Measurements from ENCODE around the gene RESP18. TPM values are rescaled to one million over a fixed set of nuclear protein-coding genes. Genes with fewer than 3 reads are reported as not detected.

Gene RESP18
- total RNA-seq, 1 donor from 2014 or later = not detected

DNA sequence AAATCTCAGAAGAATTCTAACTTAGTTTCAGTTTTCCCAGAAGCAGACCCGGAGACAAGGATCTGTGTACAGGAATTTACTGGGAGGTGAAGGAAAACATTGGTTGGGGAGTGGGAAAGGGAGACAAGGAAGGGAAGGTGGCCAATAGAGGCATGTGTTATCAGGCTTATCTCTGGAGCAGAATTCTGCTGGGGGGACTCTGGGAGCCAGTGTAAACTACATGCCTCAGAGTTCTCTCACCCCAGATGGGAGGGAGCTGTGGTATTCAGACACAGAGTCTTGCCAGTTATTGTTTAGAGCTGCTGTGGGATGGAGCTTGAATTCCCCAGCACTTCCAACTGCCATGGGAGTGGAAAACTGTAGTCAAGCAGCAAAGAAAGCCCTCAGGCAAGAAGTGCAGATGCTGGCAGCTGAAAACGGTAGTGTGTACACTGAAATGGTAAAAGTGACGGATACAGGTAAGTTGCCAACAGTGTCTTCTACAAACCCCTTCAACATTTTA, 36.2 kb upstream of the RESP18 start:
- TF ChIP-seq, protein P1, sequence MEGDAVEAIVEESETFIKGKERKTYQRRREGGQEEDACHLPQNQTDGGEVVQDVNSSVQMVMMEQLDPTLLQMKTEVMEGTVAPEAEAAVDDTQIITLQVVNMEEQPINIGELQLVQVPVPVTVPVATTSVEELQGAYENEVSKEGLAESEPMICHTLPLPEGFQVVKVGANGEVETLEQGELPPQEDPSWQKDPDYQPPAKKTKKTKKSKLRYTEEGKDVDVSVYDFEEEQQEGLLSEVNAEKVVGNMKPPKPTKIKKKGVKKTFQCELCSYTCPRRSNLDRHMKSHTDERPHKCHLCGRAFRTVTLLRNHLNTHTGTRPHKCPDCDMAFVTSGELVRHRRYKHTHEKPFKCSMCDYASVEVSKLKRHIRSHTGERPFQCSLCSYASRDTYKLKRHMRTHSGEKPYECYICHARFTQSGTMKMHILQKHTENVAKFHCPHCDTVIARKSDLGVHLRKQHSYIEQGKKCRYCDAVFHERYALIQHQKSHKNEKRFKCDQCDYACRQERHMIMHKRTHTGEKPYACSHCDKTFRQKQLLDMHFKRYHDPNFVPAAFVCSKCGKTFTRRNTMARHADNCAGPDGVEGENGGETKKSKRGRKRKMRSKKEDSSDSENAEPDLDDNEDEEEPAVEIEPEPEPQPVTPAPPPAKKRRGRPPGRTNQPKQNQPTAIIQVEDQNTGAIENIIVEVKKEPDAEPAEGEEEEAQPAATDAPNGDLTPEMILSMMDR (IDR thresholded peaks at IDR 0.05; ENCODE audit: unreplicated experiment) = no peak
- H3K9me3 Mint-ChIP-seq = no peaks in the 10 kb centered on the region
- H3K36me3 Mint-ChIP-seq = peaks cover 5% of the 10 kb centered on the region
- peak overlapping the region; percentile 9 for H3K4me3 Mint-ChIP-seq
- H3K4me1 Mint-ChIP-seq = peaks cover 16% of the 10 kb centered on the region
- DNase-seq (ENCODE audit: low spot score in 2 of 2, unreplicated experiment in 2 of 2) = no peak
- H3K27me3 Mint-ChIP-seq (ENCODE audit: low read depth) = no peaks in the 10 kb centered on the region
- H3K27ac Mint-ChIP-seq = peak overlapping the region; percentile 91

DNA sequence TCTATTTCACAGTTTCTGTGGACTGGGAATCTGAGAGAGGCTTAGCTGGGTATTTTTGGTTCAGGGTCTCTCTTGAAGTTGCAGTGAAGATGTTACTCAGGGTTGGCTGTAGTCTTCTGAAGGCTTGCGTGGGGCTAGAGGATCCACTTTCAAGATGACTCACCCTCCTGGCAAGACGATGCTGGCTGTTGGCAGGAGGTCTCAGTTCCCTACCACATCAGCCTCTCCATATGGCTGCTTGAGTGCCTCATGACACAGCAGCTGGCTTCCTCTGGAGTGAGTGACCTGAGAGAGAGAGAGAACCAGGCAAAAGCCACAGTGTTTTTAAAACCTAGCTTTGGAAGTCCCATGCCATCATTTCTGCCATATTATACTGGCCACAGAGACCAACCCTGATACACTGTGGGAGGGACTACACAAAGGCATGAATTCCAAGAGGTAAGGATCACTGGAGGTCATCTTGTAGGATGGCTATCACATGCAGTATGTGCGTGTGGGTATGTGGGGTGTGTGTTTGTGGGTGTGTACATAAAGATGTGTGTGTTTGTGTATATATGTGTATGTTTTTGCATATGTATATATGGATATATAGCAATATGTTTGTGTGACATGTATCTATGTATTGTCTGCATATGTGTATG, 30.1 kb upstream of the RESP18 start:
- no peak overlapping the region for H3K27ac Mint-ChIP-seq
- H3K36me3 Mint-ChIP-seq = peaks cover 5% of the 10 kb centered on the region
- TF ChIP-seq, protein P1 (IDR thresholded peaks at IDR 0.05; ENCODE audit: unreplicated experiment) = no peak
- H3K27me3 Mint-ChIP-seq (ENCODE audit: low read depth) = peaks cover 39% of the 10 kb centered on the region
- no peaks in the 10 kb centered on the region for H3K9me3 Mint-ChIP-seq
- peaks cover 6% of the 10 kb centered on the region for H3K4me1 Mint-ChIP-seq
- DNase-seq (ENCODE audit: low spot score in 2 of 2, unreplicated experiment in 2 of 2) = no peak
- no peak overlapping the region for H3K4me3 Mint-ChIP-seq

DNA sequence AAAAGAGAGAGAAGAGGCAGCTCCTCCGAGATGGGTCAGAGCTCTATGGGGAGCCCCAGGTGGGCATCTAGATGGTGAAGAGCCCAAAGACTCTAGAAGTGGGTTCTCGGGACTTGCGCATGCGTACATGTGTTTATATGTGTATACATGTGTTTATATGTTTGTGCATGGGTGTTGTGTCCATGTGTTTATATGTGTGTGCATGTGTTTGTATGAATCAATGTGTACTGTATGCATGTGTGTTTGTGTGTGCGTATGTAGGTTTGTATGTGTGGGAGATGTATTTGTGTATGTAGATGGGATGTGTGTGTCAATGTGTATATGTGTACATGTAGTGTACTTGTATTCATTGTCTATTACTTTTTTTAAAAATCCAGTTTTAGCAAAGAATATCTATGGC, 29.5 kb upstream of the RESP18 start:
- Mint-ChIP-seq H3K36me3 (peaks cover 5% of the 10 kb centered on the region), H3K27me3 (ENCODE audit: low read depth) (peaks cover 45% of the 10 kb centered on the region), H3K9me3 (no peaks in the 10 kb centered on the region), H3K4me3 (no peak overlapping the region), H3K27ac (no peak overlapping the region), H3K4me1 (peaks cover 3% of the 10 kb centered on the region)
- TF ChIP-seq, protein P1 (IDR thresholded peaks at IDR 0.05; ENCODE audit: unreplicated experiment) = no peak
- DNase-seq (ENCODE audit: low spot score in 2 of 2, unreplicated experiment in 2 of 2) = no peak

DNA sequence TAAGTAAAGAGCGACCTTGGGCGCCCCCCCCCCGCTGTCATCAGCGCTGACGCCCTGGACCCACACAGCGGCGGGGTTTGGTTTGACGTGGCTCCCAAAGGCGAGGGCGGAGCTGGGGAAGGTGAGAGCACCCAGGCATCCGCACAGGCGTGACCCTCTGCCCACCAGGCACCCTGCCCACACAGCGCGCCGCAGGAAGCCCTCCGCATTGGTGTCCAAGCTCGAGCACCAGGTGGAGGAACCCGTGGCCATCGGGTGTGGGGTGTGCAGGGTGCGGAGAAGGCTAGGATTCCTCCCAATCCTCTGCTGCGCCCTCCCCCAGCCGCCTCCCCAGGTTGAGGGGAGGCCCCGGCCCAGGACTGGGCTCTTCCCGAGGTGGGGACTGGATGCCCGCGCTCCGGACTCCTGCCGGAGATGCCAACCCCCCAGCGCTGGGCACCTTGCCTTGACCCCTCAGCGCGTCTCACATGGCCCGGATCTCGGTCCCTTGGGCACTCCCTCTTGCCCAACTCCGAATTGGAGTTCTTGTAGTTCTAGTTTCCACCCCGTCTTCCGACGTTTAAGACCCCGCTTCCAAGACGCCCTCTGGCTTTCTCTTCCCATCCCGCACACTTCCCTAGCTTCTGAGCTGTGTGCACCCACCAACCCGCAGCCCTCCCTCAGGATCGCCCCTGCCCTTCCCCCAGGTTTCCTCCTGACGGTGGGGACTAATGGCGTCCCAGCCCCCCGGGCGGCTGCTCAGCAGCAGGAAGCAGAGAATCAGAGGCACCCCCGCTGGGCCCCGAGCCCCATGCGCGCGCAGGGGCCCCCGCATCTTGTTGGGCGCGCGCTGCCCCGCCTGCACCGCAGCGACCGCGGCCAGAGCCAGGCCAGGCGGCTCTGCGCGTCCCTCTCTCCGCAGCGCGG, 25.9 kb upstream of the RESP18 start:
- peak overlapping the region; percentile 47 for H3K4me3 Mint-ChIP-seq

DNA sequence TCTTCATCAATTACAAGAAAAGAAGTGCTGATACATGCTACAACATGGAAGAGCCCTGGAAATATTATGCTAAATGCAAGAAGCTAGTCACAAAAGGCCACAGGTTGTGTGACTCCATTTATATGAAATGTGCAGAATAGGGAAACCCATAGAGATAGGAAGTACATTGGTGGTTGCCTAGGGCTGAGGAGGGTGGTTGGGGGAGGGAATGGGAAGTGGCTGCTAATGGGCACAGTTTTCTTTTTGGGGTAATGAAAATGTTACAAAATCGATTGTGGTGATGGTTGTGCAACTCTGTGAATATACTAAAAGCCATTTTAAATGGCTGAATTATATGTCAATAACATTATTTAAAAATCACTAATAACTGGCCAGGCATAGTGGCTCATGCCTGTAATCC, 24.3 kb upstream of the RESP18 start:
- Mint-ChIP-seq H3K4me1 (peaks cover 3% of the 10 kb centered on the region), H3K4me3 (no peak overlapping the region), H3K27ac (no peak overlapping the region), H3K9me3 (no peaks in the 10 kb centered on the region), H3K36me3 (peaks cover 4% of the 10 kb centered on the region), H3K27me3 (ENCODE audit: low read depth) (peaks cover 93% of the 10 kb centered on the region)
- TF ChIP-seq, protein P1 (IDR thresholded peaks at IDR 0.05; ENCODE audit: unreplicated experiment) = no peak
- no peak for DNase-seq (ENCODE audit: low spot score in 2 of 2, unreplicated experiment in 2 of 2)

More for the DNA sequence above, 25.9 kb upstream of the RESP18 start:
- TF ChIP-seq, protein P1 (IDR thresholded peaks at IDR 0.05; ENCODE audit: unreplicated experiment) = no peak
- DNase-seq (ENCODE audit: low spot score in 2 of 2, unreplicated experiment in 2 of 2) = no peak
- Mint-ChIP-seq H3K27me3 (ENCODE audit: low read depth) (peaks cover 81% of the 10 kb centered on the region), H3K4me1 (peaks cover 3% of the 10 kb centered on the region), H3K36me3 (peaks cover 5% of the 10 kb centered on the region), H3K9me3 (no peaks in the 10 kb centered on the region), H3K27ac (no peak overlapping the region)
